H1 (cell line): ENCODE measurements around the gene PCNX3. TPM values are rescaled to one million over a fixed set of nuclear protein-coding genes. Genes with fewer than 3 reads are reported as not detected.

Experiments
- CTCF ChIA-PET: fragments of 300-600 bp; sonication (Branson Sonifier 250); formaldehyde crosslinking; loops from one replicate; lab custom pipeline; 2021; ENCODE audit not compliant: partially characterized antibody; lab: Charles Lee
- POLR2A ChIA-PET: fragments of 300-600 bp; sonication (Branson Sonifier 250); formaldehyde crosslinking; loops from one replicate; lab custom pipeline; 2021; ENCODE audit warnings: inconsistent platforms; ENCODE audit not compliant: partially characterized antibody; lab: Charles Lee
- DNase-seq, 2 experiments: peaks; one replicate each; pipeline versions ENCODE4 v3.0.0 to v3.0.0-alpha.2; 2010 to 2022; ENCODE audit warnings: low spot score in 2 of 2, low read depth in 1 of 2, mixed read lengths in 1 of 2
- FAIRE-seq: peaks from 2 replicates; lab custom pipeline; 2011; peaks lifted over from hg19 to GRCh38; lab: Jason Lieb, UNC
- H2AFZ ChIP-seq: 2 replicates; pipeline ENCODE4 v1.8.1; 2012; ENCODE audit warnings: low read length, inconsistent platforms
- H2AK5ac ChIP-seq: 2 replicates; pipeline ENCODE4 v1.6.1; 2013; ENCODE audit warnings: low read depth, low read length
- H2BK120ac ChIP-seq: replicated peaks from 2 replicates; pipeline ENCODE3; 2013; ENCODE audit warnings: low read depth, low read length, inconsistent platforms
- H2BK12ac ChIP-seq: 2 replicates; pipeline ENCODE4 v1.6.1; 2013; ENCODE audit warnings: low read depth, low read length
- H2BK15ac ChIP-seq: 2 replicates; pipeline ENCODE4 v1.6.1; 2013; ENCODE audit warnings: low read length
- H2BK20ac ChIP-seq: 2 replicates; pipeline ENCODE4 v1.6.1; 2013; ENCODE audit warnings: low read length
- H2BK5ac ChIP-seq: 2 replicates; pipeline ENCODE4 v1.6.1; 2013; ENCODE audit warnings: low read depth, low read length
- H3K14ac ChIP-seq: 2 replicates; pipeline ENCODE4 v1.6.1; 2013; ENCODE audit warnings: inconsistent platforms; ENCODE audit not compliant: insufficient read length
- H3K18ac ChIP-seq: 2 replicates; pipeline ENCODE4 v1.6.1; 2013; ENCODE audit warnings: low read length; ENCODE audit errors: extremely low read depth
- H3K23ac ChIP-seq: 2 replicates; pipeline ENCODE4 v1.6.1; 2013; ENCODE audit warnings: inconsistent platforms; ENCODE audit not compliant: insufficient read length
- H3K23me2 ChIP-seq: 2 replicates; pipeline ENCODE4 v1.6.1; 2013; ENCODE audit warnings: low read depth, low read length
- H3K27ac ChIP-seq: 2 replicates; pipeline ENCODE4 v1.6.1; 2011; ENCODE audit warnings: low read depth, low read length, inconsistent platforms
- H3K27me3 ChIP-seq, 4 experiments: replicated peaks in 1 of 4; 1 replicate in 1 of 4; 2 replicates in 3 of 4; pipeline versions ENCODE4 v1.6.1 to v1.8.1; 2011 to 2013; ENCODE audit warnings: low read length in 3 of 4, mild to moderate bottlenecking in 3 of 4, inconsistent platforms in 2 of 4, mixed read lengths in 2 of 4, moderate library complexity in 1 of 4; ENCODE audit not compliant: control insufficient read depth in 3 of 4, insufficient read depth in 3 of 4; ENCODE audit errors: extremely low read depth in 1 of 4
- H3K36me3 ChIP-seq, 4 experiments: 2 replicates each; pipeline versions ENCODE4 v1.6.1 to v1.8.1; 2011 to 2013; ENCODE audit warnings: mild to moderate bottlenecking in 4 of 4, low read length in 3 of 4, moderate library complexity in 2 of 4, control low read depth in 1 of 4, inconsistent platforms in 1 of 4; ENCODE audit not compliant: insufficient read depth in 4 of 4, control insufficient read depth in 2 of 4
- H3K4ac ChIP-seq: replicated peaks from 2 replicates; pipeline ENCODE3; 2013; ENCODE audit warnings: low read length, low read depth, mixed read lengths, inconsistent platforms; ENCODE audit not compliant: insufficient read length
- H3K4me1 ChIP-seq, 4 experiments: replicated peaks in 1 of 4; 1 replicate in 1 of 4; 2 replicates in 3 of 4; pipeline versions ENCODE4 v1.6.1 to v1.8.1; 2011 to 2013; ENCODE audit warnings: low read length in 3 of 4, inconsistent platforms in 2 of 4, mixed read lengths in 1 of 4; ENCODE audit not compliant: insufficient read depth in 4 of 4, control insufficient read depth in 3 of 4
- H3K4me2 ChIP-seq, 2 experiments: 2 replicates each; pipeline versions ENCODE4 v1.6.1 to v1.8.1; 2011 to 2013; ENCODE audit warnings: low read depth in 2 of 2, low read length in 2 of 2, control low read depth in 1 of 2, inconsistent platforms in 1 of 2, mild to moderate bottlenecking in 1 of 2; ENCODE audit not compliant: insufficient read depth in 1 of 2
- H3K4me3 ChIP-seq, 4 experiments: fragments of 200-600, 300-600 bp in 1 of 4; sonication (generic), shearing (Covaris generic), sonication (Bioruptor Twin) in 1 of 4; 2 replicates each; pipeline versions ENCODE4 v1.5.1 to v1.8.1; 2011 to 2016; ENCODE audit warnings: low read length in 4 of 4, low read depth in 3 of 4, control low read depth in 2 of 4, inconsistent platforms in 2 of 4, mild to moderate bottlenecking in 2 of 4, mixed read lengths in 1 of 4, moderate library complexity in 1 of 4; ENCODE audit not compliant: insufficient read depth in 2 of 4; ENCODE audit errors: extremely low read depth in 1 of 4
- H3K56ac ChIP-seq: replicated peaks from 2 replicates; pipeline ENCODE3; 2013; ENCODE audit warnings: low read depth, mild to moderate bottlenecking, mixed read lengths, low read length, inconsistent platforms; ENCODE audit not compliant: insufficient read length
- H3K79me1 ChIP-seq: 2 replicates; pipeline ENCODE4 v1.6.1; 2013; ENCODE audit warnings: low read depth, low read length, control low read depth
- H3K79me2 ChIP-seq, 2 experiments: 2 replicates each; pipeline versions ENCODE4 v1.6.1 to v1.8.1; 2012 to 2013; ENCODE audit warnings: low read length in 2 of 2, mild to moderate bottlenecking in 2 of 2, inconsistent platforms in 1 of 2; ENCODE audit not compliant: insufficient read depth in 2 of 2, control insufficient read depth in 1 of 2
- H3K9ac ChIP-seq, 4 experiments: replicated peaks in 1 of 4; 1 replicate in 1 of 4; 2 replicates in 3 of 4; pipeline versions ENCODE4 v1.6.1 to v1.8.1; 2011 to 2013; ENCODE audit warnings: low read depth in 3 of 4, low read length in 3 of 4, control low read depth in 2 of 4, mild to moderate bottlenecking in 2 of 4, moderate library complexity in 2 of 4, inconsistent platforms in 1 of 4; ENCODE audit errors: extremely low read depth in 1 of 4
- H3K9me3 ChIP-seq, 2 experiments: 2 replicates each; pipeline versions ENCODE4 v1.6.1 to v1.8.1; 2012 to 2013; ENCODE audit warnings: mild to moderate bottlenecking in 2 of 2, moderate library complexity in 2 of 2, control low read depth in 1 of 2, inconsistent platforms in 1 of 2, low read depth in 1 of 2, low read length in 1 of 2, mixed read lengths in 1 of 2; ENCODE audit not compliant: insufficient read depth in 2 of 2
- H4K20me1 ChIP-seq, 2 experiments: replicated peaks in 1 of 2; 2 replicates each; pipeline versions ENCODE3 to v1.8.1; 2011 to 2013; ENCODE audit warnings: inconsistent platforms in 2 of 2, low read length in 2 of 2, mild to moderate bottlenecking in 1 of 2; ENCODE audit not compliant: insufficient read depth in 2 of 2, control insufficient read depth in 1 of 2
- H4K5ac ChIP-seq: 2 replicates; pipeline ENCODE4 v1.6.1; 2013; ENCODE audit warnings: low read length, low read depth, mixed read lengths, inconsistent platforms; ENCODE audit not compliant: insufficient read length
- H4K8ac ChIP-seq: 2 replicates; pipeline ENCODE4 v1.8.0; 2013; ENCODE audit warnings: mild to moderate bottlenecking, moderate library complexity, low read length, inconsistent platforms; ENCODE audit not compliant: insufficient read depth; ENCODE audit errors: extremely low read depth
- H4K91ac ChIP-seq: replicated peaks from 2 replicates; pipeline ENCODE3; 2013; ENCODE audit warnings: low read length, mixed read lengths, inconsistent platforms; ENCODE audit not compliant: insufficient read length
- CBX8 ChIP-seq: fragments of 300-800, 300-1000 bp; sonication (generic); IDR thresholded peaks from 2 replicates; pipeline ENCODE4 v1.7.1; 2016; ENCODE audit warnings: low read depth, low read length, borderline replicate concordance
- JUND ChIP-seq: IDR thresholded peaks from 2 replicates; pipeline ENCODE4 v1.6.1; 2011; ENCODE audit warnings: mild to moderate bottlenecking, improper control_type of control experiment, low read length
- MAX ChIP-seq: IDR thresholded peaks from 2 replicates; pipeline ENCODE4 v1.6.1; 2012; ENCODE audit warnings: inconsistent platforms
- SIX5 ChIP-seq: IDR thresholded peaks from 2 replicates; pipeline ENCODE4 v1.6.1; 2011; ENCODE audit warnings: mild to moderate bottlenecking, low read depth, low read length
- WGBS, 2 experiments: shearing (Covaris generic) in 1 of 2; methylation state at CpG; one replicate each; pipeline versions ENCODE4 v1.1.6 to v1.1.7; 2013 to 2015; ENCODE audit warnings: low lambda C conversion rate in 2 of 2, mixed read lengths in 2 of 2, inconsistent platforms in 1 of 2, low coverage in 1 of 2, missing lambda C conversion rate in 1 of 2; ENCODE audit not compliant: insufficient replicate concordance in 2 of 2, insufficient coverage in 1 of 2, insufficient read length in 1 of 2; ENCODE audit errors: extremely low coverage in 1 of 2, missing lambda C conversion rate in 1 of 2; 5-methylcytosine and 5-hydroxymethylcytosine counted together
- polyA plus RNA-seq, 7 experiments: library from polyadenylated mRNA; depleted of rRNA in 3 of 7; stranded (reverse) in 5 of 7; unstranded in 2 of 7; fragments of >200 nt in 5 of 7; fragments of 200-250 nt in 2 of 7; gene quantifications; 1 replicate in 5 of 7; 2 replicates in 1 of 7; 4 replicates in 1 of 7; pipeline versions ENCODE4 v1.2.1 to v1.2.3, GENCODE V29; 2011 to 2013; ENCODE audit warnings: missing spikeins in 2 of 7, mixed read lengths in 2 of 7
- total RNA-seq: library from RNA; stranded (reverse); fragmentation: NEBNext Ultra II Directional; extraction: Animal tissue kit (Norgen Biotek cat#: 25700); gene quantifications from 2 replicates; pipeline ENCODE4 v1.2.1, GENCODE V29; 2021

Gene PCNX3
- total and polyA plus RNA-seq, 2 of the 8 experiments (the other 6 are each of a cell fraction or from before 2014, with no cell fraction given): 27.2 to 38.8 TPM

- Histone ChIP-seq H4K20me1 (peaks cover 3 to 16% of the 10 kb centered on the region in 2 experiments), H2BK12ac (no peak overlapping the region), H2BK120ac (no peak overlapping the region), H3K4ac (no peak overlapping the region), H3K27me3 (no peaks in the 10 kb centered on the region; a peak in 1 of 7 replicates), H2BK20ac (no peak overlapping the region), H4K91ac (no peak overlapping the region), H3K9ac (no peak overlapping the region), H3K36me3 (no peaks in the 10 kb centered on the region), H3K27ac (no peak overlapping the region), H3K4me2 (peak overlapping the region in 1 of 2 experiments; percentile 87; a peak in 1 of 4 replicates), H4K5ac (no peak overlapping the region), H4K8ac (no peak overlapping the region; the same call in 1 of the 2 replicates), H3K23me2 (peaks cover 20% of the 10 kb centered on the region), H2BK15ac (no peak overlapping the region), H3K79me1 (peaks cover 23% of the 10 kb centered on the region), H3K9me3 (no peaks in the 10 kb centered on the region), H3K4me1 (peaks cover 0 to 30% (median 13%) of the 10 kb centered on the region in 4 experiments; a peak in 6 of 7 replicates), H2AK5ac (no peak overlapping the region), H3K56ac (no peak overlapping the region), H2BK5ac (no peak overlapping the region), H3K18ac (no peak overlapping the region), H2AFZ (no peak overlapping the region), H3K14ac (no peak overlapping the region), H3K23ac (no peak overlapping the region), H3K79me2 (peaks cover 6 to 12% of the 10 kb centered on the region in 2 experiments), H3K4me3 (no peak overlapping the region)
- WGBS, 2 experiments: 74% methylated on average over 9 of the region's 10 CpGs; no CpG with 5 or more reads in 1 of the 2 experiments
- POLR2A ChIA-PET: interaction anchor here (0.6 to 1.5 kb wide), 5 partner anchors 12 to 235 kb away, joined by 3 to 4 read pairs (median 3); no protein-coding TSS in a partner anchor
- CTCF ChIA-PET: interaction anchor here (1.1 to 14.8 kb wide), 4 partner anchors 12 to 82 kb away, joined by 3 to 227 read pairs (median 3); partner anchors contain the start of gene KCNK7
- TF ChIP-seq SIX5 (no peak), MAX (no peak), JUND (no peak), CBX8 (no peak)
- FAIRE-seq (no peak), DNase-seq (no peak)
Measured at GRCh38 chr11:65611028-65611757, 4.4 kb upstream of the PCNX3 start.
